Panc1 (cell line): Measurements from ENCODE around the gene OR5F1. TPM values are rescaled to one million over a fixed set of nuclear protein-coding genes. Genes with fewer than 3 reads are reported as not detected.

Experiments
- ATAC-seq: fragments of 200-7000 bp; cut with Tn5 transposase; 2 replicates; pipeline ENCODE4 v1.9.1; 2020; ENCODE audit warnings: mild to moderate bottlenecking, moderate library complexity
- BruUV-seq: library from RNA; stranded (reverse); fragments of 400-500 nt; replicated peaks from 2 replicates; lab custom pipeline; 2021; lab: Mats Ljungman, UMichigan
- CTCF ChIA-PET: fragments of 300-600 bp; sonication (Branson Sonifier 250); formaldehyde crosslinking; loops from one replicate; lab custom pipeline; 2022; ENCODE audit warnings: antibody characterized with exemption; lab: Charles Lee
- POLR2A ChIA-PET: fragments of 300-600 bp; sonication (Branson Sonifier 250); formaldehyde crosslinking; loops from one replicate; lab custom pipeline; 2022; ENCODE audit warnings: antibody characterized with exemption; lab: Charles Lee
- DNase-seq: peaks from one replicate; pipeline ENCODE4 v3.0.0-alpha.2; 2010; ENCODE audit warnings: low read depth, low spot score
- H3K27ac ChIP-seq: 2 replicates; pipeline ENCODE4 v1.5.1; 2011; ENCODE audit warnings: mild to moderate bottlenecking, low read length, inconsistent platforms
- H3K27me3 ChIP-seq: fragments of 200-500 bp; sonication (Bioruptor generic); 2 replicates; pipeline ENCODE4 v1.6.0; 2014; ENCODE audit warnings: low read length, inconsistent platforms; ENCODE audit not compliant: control insufficient read depth, insufficient read depth
- H3K36me3 ChIP-seq: fragments of 200-500 bp; sonication (Bioruptor generic); 2 replicates; pipeline ENCODE4 v1.5.1; 2014; ENCODE audit warnings: inconsistent platforms, mild to moderate bottlenecking, low read length, moderate library complexity; ENCODE audit not compliant: control insufficient read depth, insufficient read depth
- H3K4me1 ChIP-seq: 2 replicates; pipeline ENCODE4 v1.5.1; 2011; ENCODE audit warnings: inconsistent platforms, mild to moderate bottlenecking, low read length, moderate library complexity; ENCODE audit not compliant: control insufficient read depth, insufficient read depth
- H3K4me3 ChIP-seq, 2 experiments: 2 replicates each; pipeline ENCODE4 v1.5.1; 2011 to 2012; ENCODE audit warnings: low read depth in 2 of 2, low read length in 2 of 2, mild to moderate bottlenecking in 2 of 2, inconsistent platforms in 1 of 2, moderate library complexity in 1 of 2
- H3K9me3 ChIP-seq: fragments of 200-500 bp; sonication (Bioruptor generic); 2 replicates; pipeline ENCODE4 v1.5.1; 2014; ENCODE audit warnings: low read depth, mild to moderate bottlenecking, inconsistent platforms, low read length, moderate library complexity; ENCODE audit not compliant: control insufficient read depth, insufficient read depth
- CTCF ChIP-seq: fragments of 450-650 bp; IDR thresholded peaks from 2 replicates; pipeline ENCODE4 v1.5.1; 2017; ENCODE audit warnings: mild to moderate bottlenecking
- POLR2AphosphoS5 ChIP-seq: IDR thresholded peaks from 2 replicates; pipeline ENCODE4 v1.6.1; 2012; ENCODE audit warnings: mild to moderate bottlenecking, low read depth, low read length, moderate library complexity
- REST ChIP-seq, 2 experiments: IDR thresholded peaks; 2 replicates each; pipeline ENCODE4 v1.6.1; 2011 to 2012; ENCODE audit warnings: low read depth in 2 of 2, control low read depth in 1 of 2, low read length in 1 of 2, mild to moderate bottlenecking in 1 of 2, moderate library complexity in 1 of 2; ENCODE audit not compliant: insufficient read depth in 1 of 2
- SIN3A ChIP-seq: IDR thresholded peaks from 2 replicates; pipeline ENCODE4 v1.6.1; 2012; ENCODE audit warnings: low read depth, mild to moderate bottlenecking, low read length, moderate library complexity, borderline replicate concordance; ENCODE audit not compliant: insufficient read depth
- TCF7L2 ChIP-seq: IDR thresholded peaks from 2 replicates; pipeline ENCODE4 v1.6.1; 2011; ENCODE audit warnings: mild to moderate bottlenecking, low read depth, low read length, inconsistent platforms
- in situ Hi-C: cut with HindIII; loops from 2 replicates; pipeline ENCODE4 v1.10.0; 2016; ENCODE audit warnings: low sequenced_read_pairs, low pct_unique_long_range_greater_than_20kb
- intact Hi-C: fragments of 100-400 bp; cut with micrococcal nuclease; formaldehyde crosslinking; loops from one replicate; pipeline ENCODE4 v1.10.0; 2022; ENCODE audit not compliant: unreplicated experiment
- total RNA-seq: library from RNA; stranded (reverse); gene quantifications from one replicate; pipeline ENCODE4 v1.2.1, GENCODE V29; 2021; ENCODE audit not compliant: unreplicated experiment

Gene OR5F1
- total RNA-seq, 1 experiment from 2014 or later = not detected

GRCh38 chr11:55956521-55956920, 37.9 kb downstream of the OR5F1 start:
- DNase-seq (no peak), ATAC-seq (no peak)
- Histone ChIP-seq H3K36me3 (no peaks in the 10 kb centered on the region), H3K27ac (no peak overlapping the region), H3K4me1 (no peaks in the 10 kb centered on the region), H3K27me3 (no peaks in the 10 kb centered on the region), H3K4me3 (no peak overlapping the region), H3K9me3 (no peaks in the 10 kb centered on the region)
- BruUV-seq = no TSS peak
- TF ChIP-seq SIN3A (no peak), CTCF (no peak), TCF7L2 (no peak), REST (IDR thresholded peaks at IDR 0.05; ENCODE audit: insufficient read depth in 1 of 2, low read depth in 2 of 2, low read length in 1 of 2) (no peak), POLR2AphosphoS5 (no peak)
- in situ Hi-C loops = no loop called here
- CTCF ChIA-PET = no interaction called here
- POLR2A ChIA-PET = no interaction called here
- intact Hi-C loops = no loop called here

- CTCF ChIA-PET = no interaction called here
- intact Hi-C loops = no loop called here
- Histone ChIP-seq H3K4me1 (no peaks in the 10 kb centered on the region), H3K27me3 (no peaks in the 10 kb centered on the region), H3K9me3 (no peaks in the 10 kb centered on the region), H3K27ac (no peak overlapping the region), H3K36me3 (no peaks in the 10 kb centered on the region), H3K4me3 (no peak overlapping the region)
- in situ Hi-C loops = no loop called here
- TF ChIP-seq POLR2AphosphoS5 (no peak), SIN3A (no peak), REST (IDR thresholded peaks at IDR 0.05; ENCODE audit: insufficient read depth in 1 of 2, low read depth in 2 of 2, low read length in 1 of 2) (no peak), TCF7L2 (no peak), CTCF (no peak)
- POLR2A ChIA-PET = no interaction called here
- BruUV-seq = no TSS peak
- no peak for DNase-seq
- ATAC-seq = no peak
These were observed 45.1 kb downstream of the OR5F1 start for GRCh38 chr11:55949330-55949729.

Other genes with a start within 250 kb of the OR5F1 start
- gene OR5D13, start 221.2 kb downstream of the OR5F1 start, total RNA-seq = not detected
- not detected for gene OR5D14, start 199.1 kb downstream of the OR5F1 start, total RNA-seq
- not detected for gene OR5L1, start 183.3 kb downstream of the OR5F1 start, total RNA-seq
- gene OR5D18, start 175.0 kb downstream of the OR5F1 start, total RNA-seq = not detected
- gene OR5L2, start 167.4 kb downstream of the OR5F1 start, total RNA-seq = not detected
- not detected for gene OR5D16, start 155.9 kb downstream of the OR5F1 start, total RNA-seq
- not detected for gene TRIM51, start 111.3 kb downstream of the OR5F1 start, total RNA-seq
- gene OR5W2, start 80.0 kb downstream of the OR5F1 start, total RNA-seq = not detected
- not detected for gene OR5I1, start 58.2 kb downstream of the OR5F1 start, total RNA-seq
- not detected for gene OR10AG1, start 24.7 kb downstream of the OR5F1 start, total RNA-seq
- gene OR5AS1, start 33.0 kb upstream of the OR5F1 start, total RNA-seq = not detected
- not detected for gene OR8I2, start 98.7 kb upstream of the OR5F1 start, total RNA-seq
- gene OR8H2, start 109.1 kb upstream of the OR5F1 start, total RNA-seq = not detected
- not detected for gene OR8H3, start 127.7 kb upstream of the OR5F1 start, total RNA-seq
- gene OR8J3, start 145.6 kb upstream of the OR5F1 start, total RNA-seq = not detected
- not detected for gene OR8K5, start 165.7 kb upstream of the OR5F1 start, total RNA-seq
- not detected for gene OR5J2, start 182.0 kb upstream of the OR5F1 start, total RNA-seq
- not detected for gene OR5T2, start 239.6 kb upstream of the OR5F1 start, total RNA-seq